Right ventricle myocardium superior (tissue), 1 donor: ENCODE measurements around the gene PTPRA. TPM values are rescaled to one million over a fixed set of nuclear protein-coding genes. Genes with fewer than 3 reads are reported as not detected.
"Not testable (repeated sequence)": the region's sequence is repeated elsewhere in the genome, so short reads cannot be mapped to it uniquely, and the experiment has no call there.

Experiments
- ATAC-seq: fragments of 200-7000 bp; cut with Tn5 transposase; one replicate; pipeline ENCODE4 v1.9.1; 2020; ENCODE audit warnings: mild to moderate bottlenecking; ENCODE audit not compliant: poor library complexity
- DNase-seq: peaks from one replicate; pipeline ENCODE4 v3.0.0-alpha.2; 2020
- intact Hi-C: fragments of 100-400 bp; cut with DNase I; formaldehyde crosslinking; loops from one replicate; pipeline ENCODE4 v1.11.2; 2022
- long read RNA-seq: library from polyadenylated mRNA; unstranded; transcript quantifications from one replicate; pipeline ENCODE4 v2.0.0, GENCODE V29; 2021
- total RNA-seq: library from RNA; stranded (reverse); fragmentation: NEBNext Ultra II Directional; extraction: Animal tissue kit (Norgen Biotek cat#: 25700); gene quantifications from one replicate; pipeline ENCODE4 v1.2.1, GENCODE V29; 2021
- donor health status: DM: no; HTN: yes; CAD: no; lungs with severe emphysema.

The PTPRA gene
- 24.2 TPM for total RNA-seq
- long read RNA-seq, transcript PTPRA-201 (23 exons, 3,725 nt): major isoform, 24 of 67 reads
- long read RNA-seq, partial matches to known transcripts: 2 of 67 reads
- long read RNA-seq, other reads (novel, unspliced or antisense): 38 of 67 reads

- peak; percentile 98 for ATAC-seq
- DNase-seq: peak; percentile 96
- intact Hi-C loops: no loop called here
Measured at GRCh38 chr20:2873010-2873746, at the start of gene PTPRA. Gene PTPRA, plus strand, starts transcription at chr20:2873481. Its CDS starts 90,797 bp downstream, at chr20:2964278.

- intact Hi-C loops: no loop called here
- ATAC-seq: no peak
- DNase-seq: no peak
Measured at GRCh38 chr20:2825761-2826160, 47.5 kb upstream of the PTPRA start.

GRCh38 chr20:2826655-2827054 is 46.6 kb upstream of the PTPRA start:
- DNase-seq: no peak
- no peak for ATAC-seq
- intact Hi-C loops: no loop called here

- no peak for DNase-seq
- ATAC-seq: no peak
- intact Hi-C loops: no loop called here
Measured at GRCh38 chr20:2829376-2829775, 43.9 kb upstream of the PTPRA start.

- ATAC-seq, intact Hi-C loops, DNase-seq: not testable (repeated sequence)
Measured at GRCh38 chr20:2831206-2831605, 42.1 kb upstream of the PTPRA start.

- intact Hi-C loops: no loop called here
- DNase-seq (no peak), ATAC-seq (no peak)
Measured at GRCh38 chr20:2833761-2834160, 39.5 kb upstream of the PTPRA start.

GRCh38 chr20:2834401-2835110 is 38.7 kb upstream of the PTPRA start:
- DNase-seq (no peak), ATAC-seq (no peak)
- intact Hi-C loops: no loop called here

- DNase-seq: no peak
- intact Hi-C loops: no loop called here
- ATAC-seq: no peak
Measured at GRCh38 chr20:2835331-2835796, 37.9 kb upstream of the PTPRA start.

- intact Hi-C loops: no loop called here
- DNase-seq: no peak
- ATAC-seq: no peak
Measured at GRCh38 chr20:2836035-2836434, 37.2 kb upstream of the PTPRA start.

- intact Hi-C loops: no loop called here
- ATAC-seq: no peak
- no peak for DNase-seq
Measured at GRCh38 chr20:2837221-2837960, 35.9 kb upstream of the PTPRA start.

- DNase-seq: no peak
- intact Hi-C loops: no loop called here
- ATAC-seq: no peak
Measured at GRCh38 chr20:2838170-2838797, 35.0 kb upstream of the PTPRA start.

- intact Hi-C loops: no loop called here
- no peak for ATAC-seq
Measured at GRCh38 chr20:2838847-2839671, 34.2 kb upstream of the PTPRA start.

GRCh38 chr20:2839732-2840137 is 33.5 kb upstream of the PTPRA start:
- DNase-seq: no peak
- ATAC-seq: no peak
- intact Hi-C loops: no loop called here

More at GRCh38 chr20:2838847-2839671, 34.2 kb upstream of the PTPRA start:
- DNase-seq: no peak

- peak; percentile 93 for DNase-seq
- peak; percentile 99 for ATAC-seq
- intact Hi-C loops: no loop called here
Measured at GRCh38 chr20:2840138-2840966, 32.9 kb upstream of the PTPRA start, which contains the start of the genes PCED1A and VPS16. Gene PCED1A, minus strand, starts transcription at chr20:2840655. Its CDS starts 743 bp downstream, at chr20:2839912. Gene VPS16, plus strand, starts transcription at chr20:2840745. Its CDS starts 30 bp downstream, at chr20:2840775.

GRCh38 chr20:2840967-2841531 is 32.2 kb upstream of the PTPRA start:
- ATAC-seq: peak; percentile 55
- intact Hi-C loops: no loop called here
- peak; percentile 84 for DNase-seq

- DNase-seq: no peak
- ATAC-seq: no peak
- intact Hi-C loops: no loop called here
Measured at GRCh38 chr20:2845607-2846006, 27.7 kb upstream of the PTPRA start.

- no peak for DNase-seq
- intact Hi-C loops: no loop called here
- ATAC-seq: no peak
Measured at GRCh38 chr20:2846698-2847097, 26.6 kb upstream of the PTPRA start.
